GM12874 (cell line): ENCODE data around the gene ARHGEF2.

Experiments
- TF ChIP-seq, protein P1 (sequence below): IDR thresholded peaks from 2 replicates; pipeline ENCODE4 v1.5.1; 2011; ENCODE audit warnings: low read depth, mild to moderate bottlenecking, control low read depth, low read length, moderate library complexity; ENCODE audit not compliant: insufficient read depth

The ARHGEF2 gene

DNA sequence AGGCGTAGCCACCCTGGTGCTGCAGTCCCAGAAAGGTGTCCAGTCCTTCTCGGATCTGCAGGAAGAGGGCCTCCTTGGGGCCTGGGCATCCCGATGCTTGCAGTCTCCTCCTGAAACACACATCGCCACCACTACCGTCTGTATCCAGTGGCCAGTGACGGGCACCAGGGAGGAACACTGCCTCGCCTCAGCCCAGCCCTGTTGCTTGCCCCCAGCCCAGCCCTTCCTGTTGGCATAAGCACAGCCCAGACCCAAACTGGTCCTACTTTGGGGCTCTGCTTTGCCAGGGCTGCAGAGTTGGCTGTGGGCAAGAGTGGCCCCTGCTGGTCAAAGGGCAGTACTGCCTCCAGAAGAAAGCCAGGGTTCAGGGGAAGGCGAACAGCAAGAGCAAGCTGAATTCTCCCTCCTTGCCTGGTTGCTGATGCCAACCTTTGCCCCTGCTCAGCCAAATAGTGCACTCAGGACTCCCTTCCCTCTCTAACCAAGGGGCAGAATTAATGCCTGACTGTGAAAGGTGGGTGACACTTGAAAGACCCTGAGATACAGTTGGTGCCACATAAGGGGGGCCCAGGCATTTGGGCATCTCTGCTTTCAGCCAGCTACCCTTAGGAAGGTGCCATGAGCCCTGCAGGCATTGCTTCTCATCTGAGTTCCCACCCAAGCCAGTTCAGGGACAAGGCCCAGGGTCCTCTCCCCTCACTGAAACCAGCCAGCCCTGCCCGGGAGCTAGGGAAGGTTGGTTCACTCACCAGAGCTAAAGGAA is 11.1 kb upstream of the ARHGEF2 start:
- TF ChIP-seq, protein P1, sequence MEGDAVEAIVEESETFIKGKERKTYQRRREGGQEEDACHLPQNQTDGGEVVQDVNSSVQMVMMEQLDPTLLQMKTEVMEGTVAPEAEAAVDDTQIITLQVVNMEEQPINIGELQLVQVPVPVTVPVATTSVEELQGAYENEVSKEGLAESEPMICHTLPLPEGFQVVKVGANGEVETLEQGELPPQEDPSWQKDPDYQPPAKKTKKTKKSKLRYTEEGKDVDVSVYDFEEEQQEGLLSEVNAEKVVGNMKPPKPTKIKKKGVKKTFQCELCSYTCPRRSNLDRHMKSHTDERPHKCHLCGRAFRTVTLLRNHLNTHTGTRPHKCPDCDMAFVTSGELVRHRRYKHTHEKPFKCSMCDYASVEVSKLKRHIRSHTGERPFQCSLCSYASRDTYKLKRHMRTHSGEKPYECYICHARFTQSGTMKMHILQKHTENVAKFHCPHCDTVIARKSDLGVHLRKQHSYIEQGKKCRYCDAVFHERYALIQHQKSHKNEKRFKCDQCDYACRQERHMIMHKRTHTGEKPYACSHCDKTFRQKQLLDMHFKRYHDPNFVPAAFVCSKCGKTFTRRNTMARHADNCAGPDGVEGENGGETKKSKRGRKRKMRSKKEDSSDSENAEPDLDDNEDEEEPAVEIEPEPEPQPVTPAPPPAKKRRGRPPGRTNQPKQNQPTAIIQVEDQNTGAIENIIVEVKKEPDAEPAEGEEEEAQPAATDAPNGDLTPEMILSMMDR, result peak; percentile 99

DNA sequence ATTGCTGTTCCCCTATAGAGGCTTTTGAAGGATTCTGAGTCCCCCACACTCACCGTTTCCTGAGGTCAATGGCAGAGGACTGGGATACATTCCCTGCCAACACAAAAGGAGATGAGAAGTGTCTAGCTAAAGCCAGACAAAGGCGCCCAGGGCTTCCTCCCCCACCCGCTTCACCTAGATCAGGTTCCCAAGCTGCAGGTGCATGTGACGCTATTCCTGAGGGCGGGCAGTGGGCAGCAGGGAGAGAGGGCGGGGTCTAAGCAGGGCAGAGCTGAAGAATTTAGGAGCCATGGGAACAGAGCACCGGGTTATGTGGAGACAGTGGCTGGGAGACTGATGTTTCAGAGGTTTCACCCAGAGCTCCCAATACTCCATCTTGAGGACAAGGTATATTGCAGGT is 6.0 kb upstream of the ARHGEF2 start:
- TF ChIP-seq, protein P1, result no peak

DNA sequence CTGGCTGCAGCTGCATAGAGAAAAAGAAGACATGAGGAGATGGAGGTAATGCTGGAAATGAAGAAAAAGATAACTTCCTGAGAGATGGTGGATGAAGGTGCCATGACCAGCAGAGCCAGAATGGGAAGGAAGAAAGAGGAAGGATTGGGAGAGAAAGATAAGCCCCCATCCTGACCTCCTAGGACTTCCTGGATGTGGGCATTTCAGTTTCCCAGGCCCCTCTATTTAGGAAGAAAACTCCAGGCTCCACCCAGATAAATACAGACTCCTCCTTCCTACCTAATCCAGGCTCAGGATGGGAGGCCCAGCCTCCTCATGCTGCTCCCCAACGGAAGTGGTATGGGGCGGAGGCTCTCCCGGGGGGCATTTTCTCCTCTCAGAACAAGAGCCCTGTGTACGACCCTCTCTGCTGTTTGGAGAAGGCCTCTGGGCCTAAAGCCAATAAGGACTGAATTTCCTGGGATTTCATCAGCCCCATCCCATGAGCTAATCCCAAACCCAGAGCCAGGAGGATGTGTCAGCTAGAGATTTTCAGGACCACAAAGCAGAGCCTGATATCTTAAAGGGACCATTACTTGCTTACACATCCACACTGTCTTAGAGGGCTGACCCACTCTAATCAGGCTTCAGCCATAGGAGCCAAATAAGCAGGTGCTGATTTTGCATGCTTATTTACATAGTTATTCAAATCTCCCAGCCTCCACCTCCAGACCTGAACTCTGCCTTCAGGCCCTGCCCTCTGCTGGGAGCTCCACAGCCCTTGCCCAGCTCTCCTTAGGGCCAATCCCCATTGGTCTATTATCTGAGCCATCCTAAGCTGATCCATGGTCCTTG is 5.1 kb upstream of the ARHGEF2 start:
- TF ChIP-seq, protein P1, result no peak

DNA sequence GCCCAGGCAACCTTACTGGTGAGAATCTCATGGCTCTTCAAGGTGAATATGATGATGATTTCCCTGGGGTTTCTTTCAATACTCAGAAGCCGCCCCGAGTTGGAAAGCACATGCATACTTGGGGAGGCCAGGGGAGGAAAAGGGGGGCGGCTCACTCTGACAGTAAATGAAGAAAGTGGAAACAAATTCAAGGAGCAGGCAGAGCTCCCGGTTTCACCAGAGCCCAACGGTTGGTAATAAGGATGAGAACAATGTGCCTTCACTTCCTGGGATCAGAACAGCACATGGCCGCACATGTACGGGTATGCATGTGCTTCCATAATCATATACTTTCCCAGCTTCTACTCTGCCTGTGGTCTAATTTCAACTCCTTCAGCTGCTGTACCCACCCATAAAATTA is 3.8 kb upstream of the ARHGEF2 start:
- TF ChIP-seq, protein P1, result no peak

DNA sequence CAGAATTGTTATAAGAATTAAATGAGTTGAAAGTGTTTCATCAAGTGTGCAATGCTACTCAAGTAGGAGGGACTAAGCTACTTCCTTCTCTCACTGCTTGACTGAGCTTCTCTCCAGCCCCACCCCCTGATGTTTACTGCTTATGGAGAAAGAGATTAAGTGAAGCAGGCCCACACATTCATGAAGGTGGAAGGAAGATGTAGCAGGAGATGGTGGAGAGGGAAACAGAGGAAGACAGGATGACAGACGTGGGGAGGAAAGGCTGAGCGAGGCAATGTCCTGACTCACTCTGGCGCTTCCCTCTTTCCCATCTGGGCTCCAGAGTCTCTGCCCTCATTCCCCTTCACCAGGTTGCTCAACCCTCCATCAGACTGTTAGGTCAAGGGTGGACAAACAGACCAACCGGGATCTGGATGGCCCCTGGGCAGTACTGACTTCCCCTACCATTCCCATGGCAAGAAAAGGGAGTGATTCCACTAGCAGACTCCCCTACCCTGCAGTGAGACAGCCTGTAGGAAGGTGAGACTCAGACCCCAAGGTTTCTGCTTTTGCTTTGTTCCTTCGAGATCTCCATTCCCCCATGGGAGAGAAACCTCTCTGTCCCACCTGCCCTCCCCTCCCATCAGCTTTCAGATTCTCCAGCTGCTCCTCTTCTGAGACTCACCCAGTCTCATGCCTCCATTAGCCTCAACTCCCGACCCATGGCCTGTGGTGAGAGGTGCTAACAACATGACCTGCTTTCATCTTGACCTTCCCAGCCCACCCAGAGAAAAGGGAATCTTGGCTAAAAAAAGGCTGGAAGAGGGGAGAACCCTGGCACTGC is 3.1 kb upstream of the ARHGEF2 start:
- TF ChIP-seq, protein P1, result no peak

DNA sequence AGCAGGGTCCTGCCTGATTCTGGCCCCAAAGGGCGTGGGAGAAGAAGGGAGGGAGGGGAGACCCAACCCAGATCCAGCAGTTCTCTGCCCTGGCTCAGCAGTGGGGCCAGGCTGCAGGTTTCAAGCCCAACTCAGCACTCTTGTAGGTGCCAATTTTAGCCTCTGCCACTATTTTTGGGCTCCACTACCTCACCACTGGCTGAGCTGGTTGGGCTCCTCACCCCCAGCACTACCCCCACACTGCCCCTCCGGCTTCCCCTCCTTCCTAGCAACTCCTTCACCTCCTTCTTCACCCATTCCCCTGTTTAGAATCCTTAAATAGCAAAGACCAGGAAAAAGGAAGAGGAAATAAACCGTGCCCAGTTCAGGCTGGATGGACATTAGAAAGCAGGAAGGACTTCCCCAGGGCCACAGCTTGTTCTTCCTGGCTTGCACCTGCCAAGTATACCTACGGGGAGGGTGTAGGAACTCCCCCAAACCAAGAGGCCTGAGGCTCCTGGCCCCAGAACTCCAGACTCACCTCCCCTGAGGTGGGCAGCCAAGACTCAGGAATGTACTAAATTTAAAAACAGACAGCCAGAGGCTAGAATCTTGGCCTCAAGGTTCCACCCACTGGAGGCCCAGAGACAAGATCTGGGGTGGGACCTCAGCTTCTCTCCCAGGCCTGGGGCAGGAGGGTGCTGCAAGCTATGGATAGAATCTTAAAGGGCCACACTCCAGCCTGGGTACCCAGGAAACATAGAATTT is 1.4 kb upstream of the ARHGEF2 start:
- TF ChIP-seq, protein P1, result no peak
